Neutrophil (primary cell): ENCODE data around the gene ZFAND3.

Experiments
- H3K27ac ChIP-seq: fragments of 200-600 bp; sonication (generic); 2 replicates; pipeline ENCODE4 v1.5.1; 2016; ENCODE audit warnings: mild to moderate bottlenecking, moderate library complexity
- H3K27me3 ChIP-seq: fragments of 200-600 bp; sonication (generic); 2 replicates; pipeline ENCODE4 v1.6.0; 2016; ENCODE audit warnings: mild to moderate bottlenecking
- H3K36me3 ChIP-seq: fragments of 200-600 bp; sonication (generic); 2 replicates; pipeline ENCODE4 v1.5.1; 2017
- H3K4me1 ChIP-seq, 2 experiments: fragments of 200-600 bp in 1 of 2; sonication (generic) in 1 of 2; 1 replicate in 1 of 2; 2 replicates in 1 of 2; pipeline versions ENCODE4 v1.5.1 to v1.6.1; 2013 to 2016; ENCODE audit warnings: low read depth in 1 of 2, low read length in 1 of 2, mild to moderate bottlenecking in 1 of 2, moderate library complexity in 1 of 2; ENCODE audit not compliant: control insufficient read depth in 1 of 2, insufficient read depth in 1 of 2
- H3K4me3 ChIP-seq, 2 experiments: fragments of 200-600 bp in 1 of 2; sonication (generic) in 1 of 2; 1 replicate in 1 of 2; 2 replicates in 1 of 2; pipeline ENCODE4 v1.5.1; 2013 to 2016; ENCODE audit warnings: low read depth in 1 of 2, low read length in 1 of 2, mild to moderate bottlenecking in 1 of 2, moderate library complexity in 1 of 2
- H3K9me3 ChIP-seq: fragments of 200-600 bp; sonication (generic); 2 replicates; pipeline ENCODE4 v1.5.1; 2016
- TF ChIP-seq, protein P1 (sequence below): fragments of 200-600 bp; sonication (generic); IDR thresholded peaks from 2 replicates; pipeline ENCODE4 v1.5.1; 2016; ENCODE audit warnings: antibody characterized with exemption

ZFAND3 gene

GRCh38 chr6:38163186-38164130, 343.9 kb downstream of the ZFAND3 start:
- Histone ChIP-seq H3K27ac (no peak overlapping the region), H3K36me3 (no peaks in the 10 kb centered on the region), H3K27me3 (no peaks in the 10 kb centered on the region), H3K9me3 (no peaks in the 10 kb centered on the region), H3K4me3 (no peak overlapping the region), H3K4me1 (no peaks in the 10 kb centered on the region)
- TF ChIP-seq, protein P1, sequence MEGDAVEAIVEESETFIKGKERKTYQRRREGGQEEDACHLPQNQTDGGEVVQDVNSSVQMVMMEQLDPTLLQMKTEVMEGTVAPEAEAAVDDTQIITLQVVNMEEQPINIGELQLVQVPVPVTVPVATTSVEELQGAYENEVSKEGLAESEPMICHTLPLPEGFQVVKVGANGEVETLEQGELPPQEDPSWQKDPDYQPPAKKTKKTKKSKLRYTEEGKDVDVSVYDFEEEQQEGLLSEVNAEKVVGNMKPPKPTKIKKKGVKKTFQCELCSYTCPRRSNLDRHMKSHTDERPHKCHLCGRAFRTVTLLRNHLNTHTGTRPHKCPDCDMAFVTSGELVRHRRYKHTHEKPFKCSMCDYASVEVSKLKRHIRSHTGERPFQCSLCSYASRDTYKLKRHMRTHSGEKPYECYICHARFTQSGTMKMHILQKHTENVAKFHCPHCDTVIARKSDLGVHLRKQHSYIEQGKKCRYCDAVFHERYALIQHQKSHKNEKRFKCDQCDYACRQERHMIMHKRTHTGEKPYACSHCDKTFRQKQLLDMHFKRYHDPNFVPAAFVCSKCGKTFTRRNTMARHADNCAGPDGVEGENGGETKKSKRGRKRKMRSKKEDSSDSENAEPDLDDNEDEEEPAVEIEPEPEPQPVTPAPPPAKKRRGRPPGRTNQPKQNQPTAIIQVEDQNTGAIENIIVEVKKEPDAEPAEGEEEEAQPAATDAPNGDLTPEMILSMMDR, result no peak

GRCh38 chr6:38164131-38164481, 344.6 kb downstream of the ZFAND3 start:
- TF ChIP-seq, protein P1, result no peak
- Histone ChIP-seq H3K27ac (no peak overlapping the region), H3K4me1 (no peaks in the 10 kb centered on the region), H3K27me3 (no peaks in the 10 kb centered on the region), H3K4me3 (no peak overlapping the region), H3K9me3 (no peaks in the 10 kb centered on the region), H3K36me3 (no peaks in the 10 kb centered on the region)

- H3K27me3 ChIP-seq, result no peaks in the 10 kb centered on the region
- TF ChIP-seq, protein P1, result no peak
- H3K27ac ChIP-seq, result no peak overlapping the region
- H3K4me1 ChIP-seq, result no peaks in the 10 kb centered on the region
- no peak overlapping the region for H3K4me3 ChIP-seq
- H3K36me3 ChIP-seq, result no peaks in the 10 kb centered on the region
- H3K9me3 ChIP-seq, result no peaks in the 10 kb centered on the region
These were observed 345.2 kb downstream of the ZFAND3 start for GRCh38 chr6:38164671-38165108.

DNA sequence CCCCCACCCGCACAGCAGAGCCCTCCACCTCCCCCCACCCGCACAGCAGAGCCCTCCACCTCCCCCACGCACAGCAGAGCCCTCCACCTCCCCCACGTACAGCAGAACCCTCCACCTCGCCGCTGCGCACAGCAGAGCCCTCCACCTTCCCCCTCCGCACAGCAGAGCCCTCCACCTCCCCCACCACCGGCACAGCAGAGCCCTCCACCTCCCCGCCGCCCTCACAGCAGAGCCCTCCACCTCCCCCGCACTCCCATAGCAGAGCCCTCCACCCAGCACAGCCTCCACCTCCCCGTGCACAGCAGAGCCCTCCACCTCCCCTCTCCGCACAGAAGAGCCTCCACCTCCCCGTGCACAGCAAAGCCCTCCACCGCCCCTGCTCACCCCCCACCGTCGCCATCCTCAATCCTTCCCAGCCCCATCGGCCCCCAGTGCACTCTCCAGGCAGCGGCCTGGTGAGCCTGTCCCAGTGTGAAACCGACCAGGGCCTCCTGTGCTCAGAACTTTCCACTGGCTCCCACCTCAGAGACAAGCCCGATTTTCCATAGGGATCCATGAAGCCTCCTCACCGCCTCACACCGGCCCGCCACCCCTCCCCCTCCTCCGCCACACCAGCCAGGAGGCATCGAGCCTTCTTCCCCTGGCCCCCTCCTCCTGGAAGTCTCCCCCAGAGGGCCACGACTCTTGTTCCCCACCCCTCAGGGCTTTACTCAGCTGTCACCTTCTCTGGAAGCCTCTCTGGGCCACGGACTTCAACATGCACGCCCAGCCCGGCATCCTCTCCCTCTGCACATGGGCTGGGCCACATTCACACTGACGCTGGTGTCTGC, 347.1 kb downstream of the ZFAND3 start:
- Histone ChIP-seq H3K4me1 (no peaks in the 10 kb centered on the region), H3K36me3 (no peaks in the 10 kb centered on the region), H3K27ac (no peak overlapping the region), H3K9me3 (no peaks in the 10 kb centered on the region), H3K4me3 (no peak overlapping the region), H3K27me3 (no peaks in the 10 kb centered on the region)
- TF ChIP-seq, protein P1, result no peak

GRCh38 chr6:38167598-38167997, 348.1 kb downstream of the ZFAND3 start:
- Histone ChIP-seq H3K36me3 (no peaks in the 10 kb centered on the region), H3K9me3 (no peaks in the 10 kb centered on the region), H3K27ac (no peak overlapping the region), H3K27me3 (no peaks in the 10 kb centered on the region), H3K4me3 (no peak overlapping the region), H3K4me1 (no peaks in the 10 kb centered on the region)
- TF ChIP-seq, protein P1, result no peak
